Ishikawa (cell line): ENCODE data around the gene GPR78.

Experiments
- CEBPB ChIP-seq: IDR thresholded peaks from 2 replicates; pipeline ENCODE4 v1.6.1; 2012
- CREB1 ChIP-seq: IDR thresholded peaks from 2 replicates; pipeline ENCODE4 v1.6.1; 2012; ENCODE audit warnings: low read depth
- EGR1 ChIP-seq: IDR thresholded peaks from 2 replicates; pipeline ENCODE4 v1.6.1; 2012
- EP300 ChIP-seq: IDR thresholded peaks from 2 replicates; pipeline ENCODE4 v1.6.1; 2012; ENCODE audit warnings: borderline replicate concordance
- FOXM1 ChIP-seq: IDR thresholded peaks from 2 replicates; pipeline ENCODE4 v1.6.1; 2012; ENCODE audit warnings: low read depth, borderline replicate concordance
- RAD21 ChIP-seq: IDR thresholded peaks from 2 replicates; pipeline ENCODE4 v1.6.1; 2012; ENCODE audit warnings: low read depth
- TAF1 ChIP-seq: IDR thresholded peaks from 2 replicates; pipeline ENCODE4 v1.6.1; 2012; ENCODE audit warnings: low read depth, mild to moderate bottlenecking
- TCF12 ChIP-seq: IDR thresholded peaks from 2 replicates; pipeline ENCODE4 v1.6.1; 2012; ENCODE audit warnings: low read depth
- YY1 ChIP-seq: IDR thresholded peaks from 2 replicates; pipeline ENCODE4 v1.6.1; 2012; ENCODE audit warnings: low read depth
- ZBTB7A ChIP-seq: IDR thresholded peaks from 2 replicates; pipeline ENCODE4 v1.6.1; 2012; ENCODE audit warnings: low read depth
- TF ChIP-seq, protein P1 (sequence below): IDR thresholded peaks from 2 replicates; pipeline ENCODE4 v1.6.1; 2012; ENCODE audit warnings: low read depth, mild to moderate bottlenecking
- TF ChIP-seq, protein P2 (sequence below): IDR thresholded peaks from 2 replicates; pipeline ENCODE4 v1.6.1; 2012
- TF ChIP-seq, protein P3 (sequence below): IDR thresholded peaks from 2 replicates; pipeline ENCODE4 v1.6.1; 2012

DNA sequence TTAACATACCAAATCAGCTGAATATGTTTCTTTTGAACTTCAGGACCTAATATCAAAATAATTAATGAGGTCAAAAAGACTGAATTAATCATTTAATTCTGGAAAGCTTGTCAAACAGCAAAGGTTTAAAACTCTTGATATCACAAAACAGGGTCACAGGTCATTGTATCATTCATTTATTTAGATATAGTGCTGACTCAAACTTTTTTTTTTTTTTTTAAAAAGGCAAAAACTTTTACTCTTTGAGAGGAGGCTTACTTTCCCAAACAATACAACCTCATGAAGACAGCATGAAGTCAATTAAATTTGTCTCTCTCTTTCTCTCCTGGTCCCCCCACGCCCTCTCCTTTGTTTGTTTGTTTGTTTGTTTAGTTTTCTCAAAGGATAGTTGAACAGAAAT lies 15.6 kb upstream of the GPR78 start:
- TF ChIP-seq, protein P1, sequence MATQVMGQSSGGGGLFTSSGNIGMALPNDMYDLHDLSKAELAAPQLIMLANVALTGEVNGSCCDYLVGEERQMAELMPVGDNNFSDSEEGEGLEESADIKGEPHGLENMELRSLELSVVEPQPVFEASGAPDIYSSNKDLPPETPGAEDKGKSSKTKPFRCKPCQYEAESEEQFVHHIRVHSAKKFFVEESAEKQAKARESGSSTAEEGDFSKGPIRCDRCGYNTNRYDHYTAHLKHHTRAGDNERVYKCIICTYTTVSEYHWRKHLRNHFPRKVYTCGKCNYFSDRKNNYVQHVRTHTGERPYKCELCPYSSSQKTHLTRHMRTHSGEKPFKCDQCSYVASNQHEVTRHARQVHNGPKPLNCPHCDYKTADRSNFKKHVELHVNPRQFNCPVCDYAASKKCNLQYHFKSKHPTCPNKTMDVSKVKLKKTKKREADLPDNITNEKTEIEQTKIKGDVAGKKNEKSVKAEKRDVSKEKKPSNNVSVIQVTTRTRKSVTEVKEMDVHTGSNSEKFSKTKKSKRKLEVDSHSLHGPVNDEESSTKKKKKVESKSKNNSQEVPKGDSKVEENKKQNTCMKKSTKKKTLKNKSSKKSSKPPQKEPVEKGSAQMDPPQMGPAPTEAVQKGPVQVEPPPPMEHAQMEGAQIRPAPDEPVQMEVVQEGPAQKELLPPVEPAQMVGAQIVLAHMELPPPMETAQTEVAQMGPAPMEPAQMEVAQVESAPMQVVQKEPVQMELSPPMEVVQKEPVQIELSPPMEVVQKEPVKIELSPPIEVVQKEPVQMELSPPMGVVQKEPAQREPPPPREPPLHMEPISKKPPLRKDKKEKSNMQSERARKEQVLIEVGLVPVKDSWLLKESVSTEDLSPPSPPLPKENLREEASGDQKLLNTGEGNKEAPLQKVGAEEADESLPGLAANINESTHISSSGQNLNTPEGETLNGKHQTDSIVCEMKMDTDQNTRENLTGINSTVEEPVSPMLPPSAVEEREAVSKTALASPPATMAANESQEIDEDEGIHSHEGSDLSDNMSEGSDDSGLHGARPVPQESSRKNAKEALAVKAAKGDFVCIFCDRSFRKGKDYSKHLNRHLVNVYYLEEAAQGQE, result no peak
- TF ChIP-seq EP300 (no peak), CEBPB (no peak), RAD21 (no peak), TCF12 (no peak), EGR1 (no peak), ZBTB7A (no peak), YY1 (no peak), TAF1 (no peak), FOXM1 (no peak), CREB1 (no peak)
- TF ChIP-seq, protein P2, sequence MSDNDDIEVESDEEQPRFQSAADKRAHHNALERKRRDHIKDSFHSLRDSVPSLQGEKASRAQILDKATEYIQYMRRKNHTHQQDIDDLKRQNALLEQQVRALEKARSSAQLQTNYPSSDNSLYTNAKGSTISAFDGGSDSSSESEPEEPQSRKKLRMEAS, result no peak
- TF ChIP-seq, protein P3, sequence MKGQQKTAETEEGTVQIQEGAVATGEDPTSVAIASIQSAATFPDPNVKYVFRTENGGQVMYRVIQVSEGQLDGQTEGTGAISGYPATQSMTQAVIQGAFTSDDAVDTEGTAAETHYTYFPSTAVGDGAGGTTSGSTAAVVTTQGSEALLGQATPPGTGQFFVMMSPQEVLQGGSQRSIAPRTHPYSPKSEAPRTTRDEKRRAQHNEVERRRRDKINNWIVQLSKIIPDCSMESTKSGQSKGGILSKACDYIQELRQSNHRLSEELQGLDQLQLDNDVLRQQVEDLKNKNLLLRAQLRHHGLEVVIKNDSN, result no peak
